Type B pancreatic cell (in vitro differentiated cells): ENCODE data around the gene SUSD3. TPM values are rescaled to one million over a fixed set of nuclear protein-coding genes. Genes with fewer than 3 reads are reported as not detected.
"Not testable (repeated sequence)": the region's sequence is repeated elsewhere in the genome, so short reads cannot be mapped to it uniquely, and the experiment has no call there.

ENCODE experiments used
- DNase-seq: peaks from one replicate; pipeline ENCODE4 v3.0.0; 2021; ENCODE audit warnings: mixed read lengths; ENCODE audit not compliant: unreplicated experiment; ENCODE audit errors: extremely low spot score
- H3K27ac Mint-ChIP-seq: 2 replicates; pipeline ENCODE4 v1.8.0; 2021; ENCODE audit warnings: mild to moderate bottlenecking, mixed read lengths
- H3K27me3 Mint-ChIP-seq: 2 replicates; pipeline ENCODE4 v1.8.0; 2021; ENCODE audit warnings: mixed read lengths
- H3K36me3 Mint-ChIP-seq: 2 replicates; pipeline ENCODE4 v1.8.0; 2021; ENCODE audit warnings: mixed read lengths
- H3K4me1 Mint-ChIP-seq: one replicate; pipeline ENCODE4 v1.8.0; 2021; ENCODE audit warnings: mixed read lengths; ENCODE audit not compliant: unreplicated experiment
- H3K4me3 Mint-ChIP-seq: 2 replicates; pipeline ENCODE4 v1.8.0; 2021; ENCODE audit warnings: mild to moderate bottlenecking, mixed read lengths
- H3K9me3 Mint-ChIP-seq: 2 replicates; pipeline ENCODE4 v1.8.0; 2021; ENCODE audit warnings: mixed read lengths
- CTCF ChIP-seq: fragments of 200-600 bp; sonication (generic); conservative IDR thresholded peaks from 2 replicates; pipeline ENCODE4 v1.5.0; 2021; ENCODE audit warnings: antibody characterized with exemption, mild to moderate bottlenecking
- total RNA-seq: library from RNA; stranded (reverse); gene quantifications from 2 replicates; pipeline ENCODE4 v1.2.1, GENCODE V29; 2021; ENCODE audit warnings: low replicate concordance

The SUSD3 gene
- total RNA-seq, 1 donor from 2014 or later: 1.5 TPM

GRCh38 chr9:93099551-93100275 lies 41.2 kb downstream of the SUSD3 start:
- H3K4me3 Mint-ChIP-seq: no peak overlapping the region
- peaks cover 7% of the 10 kb centered on the region for H3K4me1 Mint-ChIP-seq
- no peak for DNase-seq
- no peaks in the 10 kb centered on the region for H3K27me3 Mint-ChIP-seq
- peaks cover 8% of the 10 kb centered on the region for H3K36me3 Mint-ChIP-seq
- peaks cover 10% of the 10 kb centered on the region for H3K9me3 Mint-ChIP-seq
- H3K27ac Mint-ChIP-seq: peak overlapping the region; percentile 79
- TF ChIP-seq CTCF: no peak

GRCh38 chr9:93100276-93100636 lies 41.8 kb downstream of the SUSD3 start:
- no peak for TF ChIP-seq CTCF
- no peaks in the 10 kb centered on the region for H3K27me3 Mint-ChIP-seq
- no peak overlapping the region for H3K27ac Mint-ChIP-seq
- peaks cover 8% of the 10 kb centered on the region for H3K36me3 Mint-ChIP-seq
- no peak overlapping the region for H3K4me3 Mint-ChIP-seq
- peaks cover 10% of the 10 kb centered on the region for H3K9me3 Mint-ChIP-seq
- no peak for DNase-seq
- peaks cover 6% of the 10 kb centered on the region for H3K4me1 Mint-ChIP-seq

GRCh38 chr9:93101086-93101485 lies 42.6 kb downstream of the SUSD3 start:
- H3K4me1 Mint-ChIP-seq, H3K27ac Mint-ChIP-seq, DNase-seq, H3K36me3 Mint-ChIP-seq, H3K27me3 Mint-ChIP-seq, H3K9me3 Mint-ChIP-seq, H3K4me3 Mint-ChIP-seq: not testable (repeated sequence)

- no peak for TF ChIP-seq CTCF
- Mint-ChIP-seq H3K4me1 (peaks cover 5% of the 10 kb centered on the region), H3K27me3 (no peaks in the 10 kb centered on the region), H3K36me3 (peaks cover 9% of the 10 kb centered on the region), H3K27ac (no peak overlapping the region), H3K9me3 (peaks cover 6% of the 10 kb centered on the region), H3K4me3 (no peak overlapping the region)
- DNase-seq: no peak
Observed at GRCh38 chr9:93105620-93106019, 47.1 kb downstream of the SUSD3 start.

- H3K9me3 Mint-ChIP-seq: peaks cover 4% of the 10 kb centered on the region
- H3K36me3 Mint-ChIP-seq: peaks cover 9% of the 10 kb centered on the region
- peaks cover 5% of the 10 kb centered on the region for H3K4me1 Mint-ChIP-seq
- DNase-seq: no peak
- no peak for TF ChIP-seq CTCF
- no peak overlapping the region for H3K4me3 Mint-ChIP-seq
- no peak overlapping the region for H3K27ac Mint-ChIP-seq
- no peaks in the 10 kb centered on the region for H3K27me3 Mint-ChIP-seq
Observed at GRCh38 chr9:93107151-93107824, 48.8 kb downstream of the SUSD3 start.

- Mint-ChIP-seq H3K4me1 (peaks cover 5% of the 10 kb centered on the region), H3K36me3 (peaks cover 7% of the 10 kb centered on the region), H3K27me3 (no peaks in the 10 kb centered on the region), H3K27ac (no peak overlapping the region), H3K4me3 (no peak overlapping the region), H3K9me3 (peaks cover 4% of the 10 kb centered on the region)
- DNase-seq: no peak
- no peak for TF ChIP-seq CTCF
Observed at GRCh38 chr9:93107825-93108161, 49.3 kb downstream of the SUSD3 start.
